GM19351 (cell line): ENCODE measurements around the gene NHEJ1.
A peak's percentile ranks its signal among the peaks of the same experiment; 100 is the strongest.

Source experiments
- ATAC-seq: cut with Tn5 transposase; IDR thresholded peaks from one replicate; pipeline ENCODE4 v1.9.1; 2021; ENCODE audit warnings: mild to moderate bottlenecking, moderate library complexity; ENCODE audit not compliant: unreplicated experiment

NHEJ1 gene

GRCh38 chr2:219059725-219060682 is 100.6 kb downstream of the NHEJ1 start:
- ATAC-seq: no peak

- no peak for ATAC-seq
These were observed 101.3 kb downstream of the NHEJ1 start for GRCh38 chr2:219059375-219059724.

GRCh38 chr2:219058541-219059374 is 101.9 kb downstream of the NHEJ1 start:
- no peak for ATAC-seq

- ATAC-seq: peak; percentile 96
These were observed 102.7 kb downstream of the NHEJ1 start for GRCh38 chr2:219057709-219058540.

- ATAC-seq: no peak
These were observed 103.5 kb downstream of the NHEJ1 start for GRCh38 chr2:219056896-219057708.

- no peak for ATAC-seq
These were observed 104.3 kb downstream of the NHEJ1 start for GRCh38 chr2:219056176-219056895.

- no peak for ATAC-seq
These were observed 105.4 kb downstream of the NHEJ1 start for GRCh38 chr2:219054956-219055903.

- no peak for ATAC-seq
These were observed 111.3 kb downstream of the NHEJ1 start for GRCh38 chr2:219049282-219049681.

GRCh38 chr2:219045937-219046550 is 114.6 kb downstream of the NHEJ1 start:
- ATAC-seq: no peak

- no peak for ATAC-seq
These were observed 117.9 kb downstream of the NHEJ1 start for GRCh38 chr2:219042750-219043149.

- ATAC-seq: no peak
These were observed 118.5 kb downstream of the NHEJ1 start for GRCh38 chr2:219042157-219042556.

GRCh38 chr2:219041252-219041651 is 119.4 kb downstream of the NHEJ1 start, which contains the start of gene CFAP65:
Gene CFAP65 (minus strand): TSS chr2:219041516. CDS start chr2:219039048, 2,468 bp downstream.
- ATAC-seq: no peak

- ATAC-seq: no peak
These were observed 122.0 kb downstream of the NHEJ1 start for GRCh38 chr2:219038600-219038999.

GRCh38 chr2:219037783-219038499 is 122.7 kb downstream of the NHEJ1 start:
- ATAC-seq: no peak

GRCh38 chr2:219035942-219036341 is 124.7 kb downstream of the NHEJ1 start:
- no peak for ATAC-seq

- ATAC-seq: no peak
These were observed 125.8 kb downstream of the NHEJ1 start for GRCh38 chr2:219034823-219035222.
